Measurements from ENCODE around the gene FOXD3.

DNA sequence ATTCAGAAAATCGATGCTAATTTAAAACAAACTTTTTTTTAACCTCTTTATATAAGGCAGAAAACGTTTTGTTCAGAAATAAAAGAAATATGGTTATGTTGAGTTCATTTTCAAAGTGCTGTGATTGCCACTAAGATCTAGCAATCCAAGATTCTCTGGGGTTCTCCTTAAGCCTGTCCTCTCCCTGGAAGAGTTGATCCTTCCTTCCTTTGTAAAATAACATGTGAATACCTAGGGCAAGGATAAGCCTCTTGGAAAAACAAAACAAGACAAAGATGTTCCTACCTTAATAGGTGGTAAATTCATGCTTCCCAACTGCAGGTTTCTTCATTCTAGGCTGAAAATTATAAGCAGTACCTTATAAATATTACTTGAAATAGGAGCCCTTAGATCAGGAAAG, 18.0 kb upstream of the FOXD3 start:
- TF ChIP-seq GABPA (IDR thresholded peaks at IDR 0.05 in 1 of 2, conservative IDR thresholded peaks at IDR 0.05 in 1 of 2) (no peak), RXRA (IDR thresholded peaks at IDR 0.05) (no peak)
